ENCODE measurements around the gene COL26A1.

GRCh38 chr7:101534015-101534803 is 171.5 kb downstream of the COL26A1 start:
- TF ChIP-seq CTCF (IDR thresholded peaks at IDR 0.05) (no peak), POLR2A (IDR thresholded peaks at IDR 0.05) (no peak), EP300 (IDR thresholded peaks at IDR 0.05) (no peak)
